Heart right ventricle (tissue), 16 donors: Measurements from ENCODE around the gene FICD. TPM values are rescaled to one million over a fixed set of nuclear protein-coding genes. Genes with fewer than 3 reads are reported as not detected.

ENCODE experiments used
- ATAC-seq, 8 donors: fragments of 200-7000 bp; cut with Tn5 transposase; one replicate each; pipeline ENCODE4 v1.9.1; 2020; ENCODE audit warnings: mild to moderate bottlenecking in 8 of 8, moderate library complexity in 8 of 8, moderate number of reproducible peaks in 1 of 8
- DNase-seq, 2 donors: peaks; one replicate each; pipeline ENCODE4 v3.0.0-alpha.2; 2020
- H3K27ac ChIP-seq, 10 donors: fragments of 200-600 bp; sonication (generic) in 2 of 10; one replicate each; pipeline versions ENCODE4 v1.5.0 to v1.8.0; 2020 to 2022; ENCODE audit warnings: mild to moderate bottlenecking in 3 of 10
- H3K27me3 ChIP-seq, 7 donors: fragments of 200-600 bp; one replicate each; pipeline ENCODE4 v1.8.0; 2021 to 2022; ENCODE audit warnings: mild to moderate bottlenecking in 2 of 7
- H3K36me3 ChIP-seq, 9 donors: fragments of 200-600 bp; sonication (generic) in 1 of 9; one replicate each; pipeline versions ENCODE4 v1.5.0 to v1.8.0; 2020 to 2022; ENCODE audit warnings: mild to moderate bottlenecking in 2 of 9
- H3K4me1 ChIP-seq, 9 donors: fragments of 200-600 bp; sonication (generic) in 1 of 9; one replicate each; pipeline versions ENCODE4 v1.5.0 to v1.8.0; 2020 to 2022; ENCODE audit warnings: mild to moderate bottlenecking in 4 of 9
- H3K4me3 ChIP-seq, 10 donors: fragments of 200-600 bp; sonication (generic) in 2 of 10; one replicate each; pipeline versions ENCODE4 v1.5.0 to v1.8.0; 2020 to 2022; ENCODE audit warnings: mild to moderate bottlenecking in 7 of 10, moderate library complexity in 2 of 10
- H3K9me3 ChIP-seq, 11 donors: fragments of 200-600 bp in 10 of 11; sonication (generic) in 2 of 11; one replicate each; pipeline versions ENCODE4 v1.5.0 to v1.8.0; 2013 to 2022; ENCODE audit warnings: mild to moderate bottlenecking in 2 of 11, control low read depth in 1 of 11, moderate library complexity in 1 of 11
- WGBS, 2 donors: extraction: QIAGEN DNeasy Blood & Tissue Kit; methylation state at CpG; one replicate each; pipeline ENCODE4 v1.1.7; 2013; ENCODE audit warnings: inconsistent platforms in 1 of 2; 5-methylcytosine and 5-hydroxymethylcytosine counted together
- intact Hi-C, 10 donors: fragments of 100-400 bp; cut with DNase I; formaldehyde crosslinking; loops; one replicate each; pipeline versions ENCODE4 v1.11.1 to v1.14.2; 2022
- polyA plus RNA-seq, 2 donors: library from polyadenylated mRNA; stranded (reverse); fragments of 200-250 nt; gene quantifications; one replicate each; pipeline ENCODE4 v1.2.3, GENCODE V29; 2013
- total RNA-seq, 10 donors: library from RNA; stranded (reverse); fragmentation: NEBNext Ultra II Directional in 3 of 10; extraction: Animal tissue kit (Norgen Biotek cat#: 25700) in 3 of 10; gene quantifications; one replicate each; pipeline versions ENCODE4 v1.2.1 to v1.2.4, GENCODE V29; 2021 to 2023
- TF ChIP-seq, protein P1 (sequence below), 9 donors: fragments of 200-600 bp; sonication (generic) in 2 of 9; IDR thresholded peaks; one replicate each; pipeline versions ENCODE4 v1.5.0 to v1.8.0; 2021 to 2022; ENCODE audit warnings: antibody characterized with exemption in 9 of 9, mild to moderate bottlenecking in 5 of 9, moderate library complexity in 1 of 9
- donor health status: Arrhythmogenic right ventricular cardiomyopathy.
- donor health status: ischemic (EF 13 %, LVEDD 7.1; RV severe dilation, severe dysfunction).
- donor health status: healthy with polysubstance abuse.
- donor health status: DM: no; HTN: yes; CAD: no.
- donor health status: DM: no; HTN: no; CAD: no.
- donor health status: ischemic (EF 25% LVEDD 6.9; RV normal size, moderate dysfunction).
- donor health status: ischemic (EF 25% LVEDD 5.7; RV mildly dilated, moderate dysfunction).
- donor health status: healthy.
- donor health status: DM: yes; HTN: yes; CAD: no.
- donor health status: Ischemic cardiomyopathy.
- donor health status: ischemic (EF 35%, LVEDD 5.7; RV mildly dilated, moderate dysfunction).
- donor health status: nonischemic (EF 11% LVEDD 7.7; RV severe dilation, severe dysfunction).
- donor health status: DM: yes; HTN: yes; CAD: no.
- donor health status: PGD.
- donor health status: ischemic (EF 29% LVEDD 5.4; RV normal size, mild dysfunction).
- donor health status: nonischemic (EF 23%, LVEDD 6.1; RV moderate dilation, normal function).

Gene FICD
- total and polyA plus RNA-seq, 12 donors: 2.1 to 4.4 (median 2.8) TPM

DNA sequence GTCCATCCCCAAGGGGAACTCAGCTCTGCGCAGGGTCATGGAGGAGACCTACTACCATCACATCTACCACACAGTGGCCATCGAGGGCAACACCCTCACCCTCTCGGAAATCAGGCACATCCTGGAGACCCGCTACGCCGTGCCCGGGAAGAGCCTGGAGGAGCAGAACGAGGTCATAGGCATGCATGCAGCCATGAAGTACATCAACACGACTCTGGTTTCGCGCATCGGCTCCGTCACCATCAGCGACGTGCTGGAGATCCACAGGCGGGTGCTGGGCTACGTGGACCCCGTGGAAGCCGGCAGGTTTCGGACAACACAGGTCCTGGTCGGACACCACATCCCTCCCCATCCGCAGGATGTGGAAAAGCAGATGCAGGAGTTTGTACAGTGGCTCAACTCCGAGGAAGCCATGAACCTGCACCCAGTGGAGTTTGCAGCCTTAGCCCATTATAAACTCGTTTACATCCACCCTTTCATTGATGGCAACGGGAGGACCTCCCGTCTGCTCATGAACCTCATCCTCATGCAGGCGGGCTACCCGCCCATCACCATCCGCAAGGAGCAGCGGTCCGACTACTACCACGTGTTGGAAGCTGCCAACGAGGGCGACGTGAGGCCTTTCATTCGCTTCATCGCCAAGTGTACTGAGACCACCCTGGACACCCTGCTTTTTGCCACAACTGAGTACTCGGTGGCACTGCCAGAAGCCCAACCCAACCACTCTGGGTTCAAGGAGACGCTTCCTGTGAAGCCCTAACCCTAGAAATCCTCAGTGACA is 3.8 kb downstream of the FICD start:
- Histone ChIP-seq H3K27me3 (no peaks in the 10 kb centered on the region), H3K4me1 (peaks cover 0 to 20% (median 10%) of the 10 kb centered on the region in 9 donors), H3K27ac (no peak overlapping the region), H3K4me3 (no peak overlapping the region), H3K9me3 (no peaks in the 10 kb centered on the region), H3K36me3 (peaks cover 0 to 72% (median 51%) of the 10 kb centered on the region in 9 donors)
- DNase-seq (no peak), ATAC-seq (no peak)
- intact Hi-C loops: loop anchor here in 1 of 10 donors (10.0 kb wide), 1 partner anchor 524 kb away; no protein-coding TSS in a partner anchor
- TF ChIP-seq, protein P1, sequence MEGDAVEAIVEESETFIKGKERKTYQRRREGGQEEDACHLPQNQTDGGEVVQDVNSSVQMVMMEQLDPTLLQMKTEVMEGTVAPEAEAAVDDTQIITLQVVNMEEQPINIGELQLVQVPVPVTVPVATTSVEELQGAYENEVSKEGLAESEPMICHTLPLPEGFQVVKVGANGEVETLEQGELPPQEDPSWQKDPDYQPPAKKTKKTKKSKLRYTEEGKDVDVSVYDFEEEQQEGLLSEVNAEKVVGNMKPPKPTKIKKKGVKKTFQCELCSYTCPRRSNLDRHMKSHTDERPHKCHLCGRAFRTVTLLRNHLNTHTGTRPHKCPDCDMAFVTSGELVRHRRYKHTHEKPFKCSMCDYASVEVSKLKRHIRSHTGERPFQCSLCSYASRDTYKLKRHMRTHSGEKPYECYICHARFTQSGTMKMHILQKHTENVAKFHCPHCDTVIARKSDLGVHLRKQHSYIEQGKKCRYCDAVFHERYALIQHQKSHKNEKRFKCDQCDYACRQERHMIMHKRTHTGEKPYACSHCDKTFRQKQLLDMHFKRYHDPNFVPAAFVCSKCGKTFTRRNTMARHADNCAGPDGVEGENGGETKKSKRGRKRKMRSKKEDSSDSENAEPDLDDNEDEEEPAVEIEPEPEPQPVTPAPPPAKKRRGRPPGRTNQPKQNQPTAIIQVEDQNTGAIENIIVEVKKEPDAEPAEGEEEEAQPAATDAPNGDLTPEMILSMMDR (IDR thresholded peaks at IDR 0.05): no peak
- 93 to 94% methylated on average over 39 of the region's 39 CpGs for WGBS, 2 donors

DNA sequence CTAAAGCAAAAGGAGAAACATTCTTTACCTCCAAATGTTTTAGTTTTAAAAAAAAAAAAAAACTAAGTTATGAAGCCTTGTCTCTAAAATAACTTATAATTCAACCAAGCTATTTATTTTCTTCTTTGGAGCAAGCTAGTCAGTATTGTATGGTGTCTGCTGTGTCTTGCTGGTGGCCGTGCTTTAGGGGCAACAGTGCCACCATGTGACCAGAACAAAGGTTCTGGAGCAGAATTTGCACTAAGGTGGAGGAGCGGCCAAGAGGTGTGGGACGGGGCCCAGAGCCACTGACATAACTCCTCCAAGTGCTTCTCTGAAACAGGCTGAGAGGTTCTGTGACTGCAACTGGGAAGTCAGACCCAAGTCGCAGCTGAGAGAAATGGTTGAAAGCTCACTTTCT is 4.5 kb downstream of the FICD start:
- intact Hi-C loops: loop anchor here in 1 of 10 donors (10.0 kb wide), 1 partner anchor 525 kb away; no protein-coding TSS in a partner anchor
- 64 to 67% methylated on average over 4 of the region's 4 CpGs for WGBS, 2 donors
- H3K4me3 ChIP-seq: no peak overlapping the region

GRCh38 chr12:108523365-108523764 is 8.3 kb downstream of the FICD start:
- intact Hi-C loops: no loop called here
- no peak overlapping the region for H3K27ac ChIP-seq
- ATAC-seq (no peak), DNase-seq (no peak)
- H3K36me3 ChIP-seq: peaks cover 0 to 100% (median 78%) of the 10 kb centered on the region in 9 donors
- TF ChIP-seq, protein P1 (IDR thresholded peaks at IDR 0.05): no peak
- WGBS, 2 donors: 85 to 86% methylated on average over 14 of the region's 14 CpGs
- H3K4me3 ChIP-seq: no peak overlapping the region
- no peaks in the 10 kb centered on the region for H3K9me3 ChIP-seq
- H3K4me1 ChIP-seq: no peaks in the 10 kb centered on the region
- no peaks in the 10 kb centered on the region for H3K27me3 ChIP-seq

More for the DNA sequence above, 4.5 kb downstream of the FICD start:
- no peak for DNase-seq
- peaks cover 0 to 17% (median 10%) of the 10 kb centered on the region in 9 donors for H3K4me1 ChIP-seq
- peaks cover 0 to 78% (median 57%) of the 10 kb centered on the region in 9 donors for H3K36me3 ChIP-seq
- TF ChIP-seq, protein P1 (IDR thresholded peaks at IDR 0.05): peak in 2 of 9 donors; percentile 10 to 19
- H3K9me3 ChIP-seq: no peaks in the 10 kb centered on the region
- no peak for ATAC-seq
- H3K27me3 ChIP-seq: no peaks in the 10 kb centered on the region
- no peak overlapping the region for H3K27ac ChIP-seq

GRCh38 chr12:108525681-108526080 is 10.6 kb downstream of the FICD start:
- Histone ChIP-seq H3K27ac (no peak overlapping the region), H3K9me3 (no peaks in the 10 kb centered on the region), H3K4me1 (no peaks in the 10 kb centered on the region), H3K4me3 (no peak overlapping the region), H3K36me3 (peaks cover 0 to 100% (median 82%) of the 10 kb centered on the region in 9 donors), H3K27me3 (no peaks in the 10 kb centered on the region)
- DNase-seq: no peak
- intact Hi-C loops: no loop called here
- 85 to 92% methylated on average over 5 of the region's 5 CpGs for WGBS, 2 donors
- TF ChIP-seq, protein P1 (IDR thresholded peaks at IDR 0.05): no peak
- ATAC-seq: no peak
